Renal cortex interstitium (tissue), 15 donors: ENCODE data around the gene TLE4. TPM values are rescaled to one million over a fixed set of nuclear protein-coding genes. Genes with fewer than 3 reads are reported as not detected.
"Not testable (repeated sequence)": the region's sequence is repeated elsewhere in the genome, so short reads cannot be mapped to it uniquely, and the experiment has no call there.

Source experiments
- DNase-seq, 11 donors: peaks; one replicate each; pipeline ENCODE4 v3.0.0-alpha.2; 2013; ENCODE audit warnings: low read depth in 9 of 11, low spot score in 4 of 11; ENCODE audit errors: extremely low read depth in 1 of 11
- long read RNA-seq, 16 experiments: transcript quantifications; one replicate each; lab custom pipeline, GENCODE V29; 2026
- polyA plus RNA-seq, 3 donors: library from polyadenylated mRNA; unstranded; fragments of 120-200 nt; gene quantifications; one replicate each; pipeline ENCODE4 v1.2.1, GENCODE V29; 2013; ENCODE audit not compliant: insufficient read length in 3 of 3

Gene TLE4
- 10 to 100 TPM; 58.3 to 77.3 (median 67.1) TPM for polyA plus RNA-seq
- long read RNA-seq, donor 1, partial matches to known transcripts = 0 of 4 reads
- long read RNA-seq, donor 1, other reads (novel, unspliced or antisense) = 0 of 4 reads
- long read RNA-seq, donor 2, partial matches to known transcripts = 6 of 7 reads
- long read RNA-seq, donor 2, other reads (novel, unspliced or antisense) = 0 of 7 reads
- long read RNA-seq, donor 3, partial matches to known transcripts = 0 of 2 reads
- long read RNA-seq, donor 3, other reads (novel, unspliced or antisense) = 0 of 2 reads
- long read RNA-seq, donor 4 = 0 reads
- long read RNA-seq, donor 5 = 0 reads
- long read RNA-seq, donor 6, partial matches to known transcripts = 0 of 1 reads
- long read RNA-seq, donor 6, other reads (novel, unspliced or antisense) = 0 of 1 reads
- long read RNA-seq, donor 7, partial matches to known transcripts = 12 of 14 reads
- long read RNA-seq, donor 7, other reads (novel, unspliced or antisense) = 0 of 14 reads
- long read RNA-seq, donor 8, partial matches to known transcripts = 5 of 5 reads
- long read RNA-seq, donor 8, other reads (novel, unspliced or antisense) = 0 of 5 reads
- long read RNA-seq, donor 9, partial matches to known transcripts = 0 of 2 reads
- long read RNA-seq, donor 9, other reads (novel, unspliced or antisense) = 0 of 2 reads
- long read RNA-seq, donor 10 = 0 reads
- long read RNA-seq, donor 11 = 0 reads
- long read RNA-seq, donor 12 = 0 reads
- long read RNA-seq, donor 13 = 0 reads
- long read RNA-seq, donor 14 = 0 reads
- long read RNA-seq, donor 15 = 0 reads
- long read RNA-seq, donor 16, partial matches to known transcripts = 0 of 4 reads
- long read RNA-seq, donor 16, other reads (novel, unspliced or antisense) = 0 of 4 reads

GRCh38 chr9:79571309-79572031 lies at the start of gene TLE4:
TLE4 (plus strand) TSS chr9:79571965; CDS start chr9:79572791, 826 bp downstream.
- peak; percentile 98 to 100 (median 100) for DNase-seq

- no peak for DNase-seq
Measured at GRCh38 chr9:79522793-79523192, 49.0 kb upstream of the TLE4 start.

GRCh38 chr9:79524266-79524665 lies 47.5 kb upstream of the TLE4 start:
- DNase-seq = no peak

GRCh38 chr9:79526149-79526672 lies 45.6 kb upstream of the TLE4 start:
- no peak for DNase-seq

DNA sequence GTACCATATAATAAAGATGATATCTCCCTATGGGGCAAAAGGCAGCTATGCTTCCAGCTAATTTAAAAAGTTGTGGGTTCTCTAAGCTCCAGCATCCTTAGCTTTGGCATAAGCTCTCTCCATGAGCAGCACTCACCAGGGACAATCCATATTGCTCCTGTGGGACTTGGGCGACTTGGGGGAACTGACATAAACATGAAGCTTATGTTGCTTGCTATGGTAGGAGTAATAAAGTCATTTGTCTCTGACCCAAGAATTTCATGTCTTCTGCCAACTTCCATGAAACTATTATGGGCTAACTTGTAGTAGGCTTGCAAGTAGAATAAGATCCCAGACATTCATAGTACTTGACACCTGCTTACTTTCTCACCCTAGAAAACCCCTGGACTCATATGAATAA lies 36.2 kb upstream of the TLE4 start:
- DNase-seq = no peak

DNA sequence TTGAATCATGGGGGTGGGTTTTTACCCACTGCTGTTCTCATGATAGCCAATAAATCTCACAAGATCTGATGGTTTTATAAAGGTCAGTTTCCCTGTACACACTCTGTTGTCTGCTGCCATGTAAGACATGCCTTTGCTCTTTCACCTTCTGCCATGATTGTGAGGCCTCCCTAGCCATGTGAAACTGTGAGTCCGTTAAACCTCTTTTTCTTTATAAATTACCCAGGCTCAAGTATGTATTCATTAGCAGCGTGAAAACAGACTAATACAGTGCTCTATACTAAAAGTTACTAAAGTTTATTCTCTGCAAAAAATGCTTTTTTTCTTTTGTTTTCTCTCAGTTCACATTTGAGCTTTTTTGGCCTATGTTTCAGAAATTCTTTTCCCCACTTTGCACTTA lies 33.9 kb upstream of the TLE4 start:
- DNase-seq = no peak

GRCh38 chr9:79542735-79543620 lies 28.8 kb upstream of the TLE4 start:
- DNase-seq = no peak

- not testable (repeated sequence) for DNase-seq
Measured at GRCh38 chr9:79544375-79544774, 27.4 kb upstream of the TLE4 start.

DNA sequence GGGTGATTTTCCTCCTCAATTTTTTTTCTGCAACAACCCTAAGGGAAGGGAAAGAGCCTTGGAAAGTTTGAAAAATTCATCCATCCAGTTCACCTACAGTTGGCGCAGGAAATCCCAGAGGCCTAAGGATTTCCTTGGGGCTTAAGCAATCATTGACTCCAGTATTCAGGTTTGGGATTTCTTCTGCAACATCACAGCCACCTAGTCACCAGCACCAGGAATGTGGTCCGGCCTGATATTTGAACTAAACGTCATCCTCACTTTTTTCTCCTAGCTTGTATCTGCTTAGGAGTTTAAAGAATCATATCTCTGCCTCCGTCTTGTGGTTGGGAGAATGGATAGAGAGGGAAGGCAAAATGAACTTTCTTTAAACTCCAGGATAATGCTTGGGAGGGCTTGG lies 20.2 kb upstream of the TLE4 start:
- no peak for DNase-seq

- no peak for DNase-seq
Measured at GRCh38 chr9:79551994-79552393, 19.8 kb upstream of the TLE4 start.

DNA sequence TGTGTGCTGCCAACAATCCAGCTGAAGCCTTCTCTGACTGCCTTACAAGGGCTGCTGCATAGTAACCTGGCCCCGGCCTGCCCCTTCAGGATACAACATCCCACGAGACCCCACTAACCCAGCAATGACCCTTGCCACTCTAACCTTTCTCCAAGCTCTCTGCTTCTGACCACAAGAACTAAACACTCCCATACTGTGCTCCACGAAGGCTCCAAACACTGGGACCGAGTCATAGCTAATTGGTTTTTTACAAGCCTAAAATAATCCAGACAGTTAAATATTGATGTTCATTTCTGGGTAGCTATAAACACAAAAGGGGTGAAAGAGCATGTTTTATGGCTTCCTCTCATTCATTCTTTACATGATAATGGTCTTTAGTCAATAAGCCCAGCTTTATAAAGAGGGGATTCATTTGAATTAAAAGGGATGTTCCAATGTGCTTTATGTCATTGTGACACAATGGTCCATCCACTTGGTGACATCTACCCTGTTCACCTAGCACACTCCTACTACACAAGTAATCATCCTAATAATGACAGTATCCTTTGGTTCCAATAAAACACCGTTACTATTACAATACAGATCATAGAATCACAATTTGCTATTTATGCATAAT lies 16.2 kb upstream of the TLE4 start:
- no peak for DNase-seq

DNA sequence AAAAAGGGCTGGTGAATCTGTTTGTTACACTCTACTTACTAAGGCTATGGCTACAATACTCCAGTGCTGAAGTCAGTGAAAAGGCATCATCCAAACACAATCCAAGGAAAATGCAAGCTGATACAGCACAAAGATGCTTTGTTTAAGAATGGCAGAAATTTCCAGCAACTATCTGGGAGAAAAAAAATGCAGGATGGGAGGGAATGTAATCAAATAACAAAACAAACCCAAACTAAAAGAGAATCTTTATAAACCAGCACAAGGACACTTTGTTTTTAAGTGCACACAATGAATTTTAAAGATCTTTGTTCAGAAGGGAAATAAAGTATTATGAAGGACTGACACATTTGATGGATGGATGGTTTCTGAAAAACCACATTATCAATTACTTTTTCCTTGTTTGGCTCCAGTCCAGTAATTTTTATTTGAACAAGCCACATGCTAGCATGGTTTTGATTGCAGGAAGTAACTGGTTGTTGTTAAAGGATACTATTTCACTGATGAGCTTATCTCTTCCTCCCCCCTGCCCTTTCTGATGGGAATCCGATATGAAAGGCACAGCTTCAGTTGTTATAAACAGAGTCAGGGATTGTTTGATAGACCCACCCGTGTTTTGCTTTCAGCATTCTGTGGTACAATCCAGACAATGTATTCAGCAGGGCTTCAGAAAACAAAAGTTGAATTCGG lies 12.1 kb upstream of the TLE4 start:
- no peak for DNase-seq

DNA sequence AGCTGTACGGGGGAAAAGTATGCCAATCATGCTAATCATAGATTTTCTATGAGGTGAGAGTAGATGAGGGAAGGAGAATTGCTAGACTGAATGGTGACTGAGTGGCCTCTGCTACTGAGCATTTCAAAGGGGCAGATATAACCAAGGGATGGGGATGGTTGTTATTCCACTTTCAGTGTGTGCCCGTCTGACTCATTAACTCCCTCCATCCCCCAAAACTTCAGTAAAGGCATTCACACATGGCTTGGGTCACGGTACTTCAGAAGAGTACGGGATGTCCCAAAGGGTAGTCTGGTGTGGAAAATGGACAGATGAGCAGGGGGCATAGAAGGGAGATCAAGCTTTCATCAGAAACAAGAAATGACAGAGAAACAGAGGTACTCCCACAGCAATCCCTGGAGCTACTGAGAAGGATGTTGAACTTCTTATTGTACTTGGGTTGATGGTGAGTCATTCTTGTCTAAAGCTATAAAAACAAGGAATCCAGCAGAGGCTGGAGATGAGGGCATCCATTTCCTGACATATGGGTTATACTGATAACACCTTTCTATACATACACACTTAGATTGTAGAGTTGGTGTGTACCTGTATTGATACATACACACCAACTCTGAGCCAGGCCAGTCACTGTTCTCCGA lies 8.9 kb upstream of the TLE4 start:
- DNase-seq = no peak

GRCh38 chr9:79564105-79564504 lies 7.7 kb upstream of the TLE4 start:
- DNase-seq = no peak

GRCh38 chr9:79565245-79565644 lies 6.5 kb upstream of the TLE4 start:
- no peak for DNase-seq

DNA sequence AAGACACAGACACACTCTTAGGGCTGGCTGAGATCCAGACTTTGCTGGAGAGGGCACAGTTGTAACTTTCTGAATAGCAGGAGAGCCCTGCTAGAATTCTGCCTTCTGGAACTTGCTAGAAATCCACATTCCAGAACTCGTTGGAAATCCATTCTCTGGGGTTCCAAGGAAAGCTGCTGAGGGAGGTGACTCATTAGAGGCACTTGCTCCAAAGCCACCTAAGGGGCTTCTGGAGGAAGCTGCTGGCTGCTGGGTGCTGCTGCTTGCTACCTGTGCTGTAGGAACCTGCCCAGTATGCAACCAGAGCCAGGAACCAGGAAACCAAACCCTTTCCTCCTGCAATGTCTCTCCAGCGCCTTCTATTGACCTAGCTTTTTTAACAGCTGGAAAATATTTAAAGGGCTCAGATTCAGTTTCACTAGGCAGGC lies 4.1 kb upstream of the TLE4 start:
- no peak for DNase-seq
